ENCODE measurements around the gene PDGFC. TPM values are rescaled to one million over a fixed set of nuclear protein-coding genes. Genes with fewer than 3 reads are reported as not detected.
A peak's percentile ranks its signal among the peaks of the same experiment; 100 is the strongest.

PDGFC gene
- total RNA-seq, 4 donors from 2014 or later: 28.0 to 43.9 (median 34.8) TPM

- 5 to 27% methylated on average over 2 of the region's 2 CpGs for WGBS, 2 donors (ENCODE audit: low coverage in 1 of 2)
- ATAC-seq: no peak
- Histone ChIP-seq H3K27ac (no peak overlapping the region), H3K4me3 (no peak overlapping the region), H3K36me3 (no peaks in the 10 kb centered on the region), H3K4me1 (peaks cover 0 to 31% (median 0%) of the 10 kb centered on the region in 3 donors), H3K9me3 (no peaks in the 10 kb centered on the region), H3K27me3 (no peaks in the 10 kb centered on the region)
- no peak for TF ChIP-seq EP300 (IDR thresholded peaks at IDR 0.05)
- TF ChIP-seq POLR2AphosphoS5 (IDR thresholded peaks at IDR 0.05): no peak
- no peak for TF ChIP-seq POLR2A (IDR thresholded peaks at IDR 0.05)
- no peak for TF ChIP-seq CTCF (IDR thresholded peaks at IDR 0.05)
Measured at GRCh38 chr4:156906325-156906724, 65.3 kb downstream of the PDGFC start.

- H3K4me3 ChIP-seq: no peak overlapping the region
- 73 to 77% methylated on average over 2 of the region's 3 CpGs for WGBS, 2 donors (ENCODE audit: low coverage in 1 of 2)
- TF ChIP-seq POLR2AphosphoS5 (IDR thresholded peaks at IDR 0.05) (no peak), POLR2A (IDR thresholded peaks at IDR 0.05) (no peak), CTCF (IDR thresholded peaks at IDR 0.05) (no peak)
- H3K27me3 ChIP-seq: no peaks in the 10 kb centered on the region
- H3K36me3 ChIP-seq: no peaks in the 10 kb centered on the region
- H3K4me1 ChIP-seq: peaks cover 0 to 23% (median 0%) of the 10 kb centered on the region in 3 donors
- H3K27ac ChIP-seq: no peak overlapping the region
- no peak for ATAC-seq
- H3K9me3 ChIP-seq: no peaks in the 10 kb centered on the region
Measured at GRCh38 chr4:156901871-156902270, 69.7 kb downstream of the PDGFC start.

GRCh38 chr4:156898373-156899117, 73.1 kb downstream of the PDGFC start:
- H3K27me3 ChIP-seq: no peaks in the 10 kb centered on the region
- 88 to 100% methylated on average over 2 of the region's 3 CpGs for WGBS, 2 donors (ENCODE audit: low coverage in 1 of 2)
- H3K4me1 ChIP-seq: peaks cover 0 to 11% (median 0%) of the 10 kb centered on the region in 3 donors
- H3K4me3 ChIP-seq: no peak overlapping the region
- H3K9me3 ChIP-seq: no peaks in the 10 kb centered on the region
- ATAC-seq: peak; percentile 51
- TF ChIP-seq EP300 (IDR thresholded peaks at IDR 0.05): no peak
- TF ChIP-seq POLR2AphosphoS5 (IDR thresholded peaks at IDR 0.05): no peak
- H3K27ac ChIP-seq: no peak overlapping the region
- H3K36me3 ChIP-seq: no peaks in the 10 kb centered on the region

- Histone ChIP-seq H3K4me3 (no peak overlapping the region), H3K36me3 (no peaks in the 10 kb centered on the region), H3K9me3 (no peaks in the 10 kb centered on the region), H3K4me1 (peaks cover 0 to 10% (median 0%) of the 10 kb centered on the region in 3 donors), H3K27me3 (no peaks in the 10 kb centered on the region), H3K27ac (no peak overlapping the region)
- TF ChIP-seq POLR2AphosphoS5 (IDR thresholded peaks at IDR 0.05) (no peak), POLR2A (IDR thresholded peaks at IDR 0.05) (no peak), CTCF (IDR thresholded peaks at IDR 0.05) (no peak), EP300 (IDR thresholded peaks at IDR 0.05) (no peak)
- WGBS, 2 donors (ENCODE audit: low coverage in 1 of 2): 44 to 67% methylated on average over 1 of the region's 1 CpG
- ATAC-seq: no peak
Measured at GRCh38 chr4:156896527-156896926, 75.1 kb downstream of the PDGFC start.

- TF ChIP-seq EP300 (IDR thresholded peaks at IDR 0.05): no peak
- TF ChIP-seq POLR2AphosphoS5 (IDR thresholded peaks at IDR 0.05): no peak
- no peak for TF ChIP-seq CTCF (IDR thresholded peaks at IDR 0.05)
- no peak for TF ChIP-seq POLR2A (IDR thresholded peaks at IDR 0.05)
- Histone ChIP-seq H3K9me3 (no peaks in the 10 kb centered on the region), H3K27ac (no peak overlapping the region), H3K4me3 (no peak overlapping the region), H3K4me1 (peaks cover 0 to 25% (median 0%) of the 10 kb centered on the region in 3 donors), H3K36me3 (no peaks in the 10 kb centered on the region), H3K27me3 (no peaks in the 10 kb centered on the region)
- WGBS, 2 donors (ENCODE audit: low coverage in 1 of 2): 94 to 100% methylated on average over 1 of the region's 1 CpG
- ATAC-seq: no peak
Measured at GRCh38 chr4:156894234-156894633, 77.4 kb downstream of the PDGFC start.

All from gastroesophageal sphincter (tissue), 4 donors.